Panc1 (cell line): ENCODE results near the gene TRAFD1. TPM values are rescaled to one million over a fixed set of nuclear protein-coding genes. Genes with fewer than 3 reads are reported as not detected.

Experiments used
- ATAC-seq: fragments of 200-7000 bp; cut with Tn5 transposase; 2 replicates; pipeline ENCODE4 v1.9.1; 2020; ENCODE audit warnings: mild to moderate bottlenecking, moderate library complexity
- BruUV-seq: library from RNA; stranded (reverse); fragments of 400-500 nt; replicated peaks from 2 replicates; lab custom pipeline; 2021; lab: Mats Ljungman, UMichigan
- CTCF ChIA-PET: fragments of 300-600 bp; sonication (Branson Sonifier 250); formaldehyde crosslinking; loops from one replicate; lab custom pipeline; 2022; ENCODE audit warnings: antibody characterized with exemption; lab: Charles Lee
- POLR2A ChIA-PET: fragments of 300-600 bp; sonication (Branson Sonifier 250); formaldehyde crosslinking; loops from one replicate; lab custom pipeline; 2022; ENCODE audit warnings: antibody characterized with exemption; lab: Charles Lee
- DNase-seq: peaks from one replicate; pipeline ENCODE4 v3.0.0-alpha.2; 2010; ENCODE audit warnings: low read depth, low spot score
- H3K27ac ChIP-seq: 2 replicates; pipeline ENCODE4 v1.5.1; 2011; ENCODE audit warnings: mild to moderate bottlenecking, low read length, inconsistent platforms
- H3K27me3 ChIP-seq: fragments of 200-500 bp; sonication (Bioruptor generic); 2 replicates; pipeline ENCODE4 v1.6.0; 2014; ENCODE audit warnings: low read length, inconsistent platforms; ENCODE audit not compliant: control insufficient read depth, insufficient read depth
- H3K36me3 ChIP-seq: fragments of 200-500 bp; sonication (Bioruptor generic); 2 replicates; pipeline ENCODE4 v1.5.1; 2014; ENCODE audit warnings: inconsistent platforms, mild to moderate bottlenecking, low read length, moderate library complexity; ENCODE audit not compliant: control insufficient read depth, insufficient read depth
- H3K4me1 ChIP-seq: 2 replicates; pipeline ENCODE4 v1.5.1; 2011; ENCODE audit warnings: inconsistent platforms, mild to moderate bottlenecking, low read length, moderate library complexity; ENCODE audit not compliant: control insufficient read depth, insufficient read depth
- H3K4me3 ChIP-seq, 2 experiments: 2 replicates each; pipeline ENCODE4 v1.5.1; 2011 to 2012; ENCODE audit warnings: low read depth in 2 of 2, low read length in 2 of 2, mild to moderate bottlenecking in 2 of 2, inconsistent platforms in 1 of 2, moderate library complexity in 1 of 2
- H3K9me3 ChIP-seq: fragments of 200-500 bp; sonication (Bioruptor generic); 2 replicates; pipeline ENCODE4 v1.5.1; 2014; ENCODE audit warnings: low read depth, mild to moderate bottlenecking, inconsistent platforms, low read length, moderate library complexity; ENCODE audit not compliant: control insufficient read depth, insufficient read depth
- POLR2AphosphoS5 ChIP-seq: IDR thresholded peaks from 2 replicates; pipeline ENCODE4 v1.6.1; 2012; ENCODE audit warnings: mild to moderate bottlenecking, low read depth, low read length, moderate library complexity
- SIN3A ChIP-seq: IDR thresholded peaks from 2 replicates; pipeline ENCODE4 v1.6.1; 2012; ENCODE audit warnings: low read depth, mild to moderate bottlenecking, low read length, moderate library complexity, borderline replicate concordance; ENCODE audit not compliant: insufficient read depth
- TCF7L2 ChIP-seq: IDR thresholded peaks from 2 replicates; pipeline ENCODE4 v1.6.1; 2011; ENCODE audit warnings: mild to moderate bottlenecking, low read depth, low read length, inconsistent platforms
- in situ Hi-C: cut with HindIII; loops from 2 replicates; pipeline ENCODE4 v1.10.0; 2016; ENCODE audit warnings: low sequenced_read_pairs, low pct_unique_long_range_greater_than_20kb
- intact Hi-C: fragments of 100-400 bp; cut with micrococcal nuclease; formaldehyde crosslinking; loops from one replicate; pipeline ENCODE4 v1.10.0; 2022; ENCODE audit not compliant: unreplicated experiment
- total RNA-seq: library from RNA; stranded (reverse); gene quantifications from one replicate; pipeline ENCODE4 v1.2.1, GENCODE V29; 2021; ENCODE audit not compliant: unreplicated experiment
- TF ChIP-seq, protein P1 (sequence below): fragments of 450-650 bp; IDR thresholded peaks from 2 replicates; pipeline ENCODE4 v1.5.1; 2017; ENCODE audit warnings: mild to moderate bottlenecking
- TF ChIP-seq, protein P2 (sequence below), 2 experiments: IDR thresholded peaks; 2 replicates each; pipeline ENCODE4 v1.6.1; 2011 to 2012; ENCODE audit warnings: low read depth in 2 of 2, control low read depth in 1 of 2, low read length in 1 of 2, mild to moderate bottlenecking in 1 of 2, moderate library complexity in 1 of 2; ENCODE audit not compliant: insufficient read depth in 1 of 2

Gene TRAFD1
- total RNA-seq, 1 experiment from 2014 or later: 32.9 TPM

DNA sequence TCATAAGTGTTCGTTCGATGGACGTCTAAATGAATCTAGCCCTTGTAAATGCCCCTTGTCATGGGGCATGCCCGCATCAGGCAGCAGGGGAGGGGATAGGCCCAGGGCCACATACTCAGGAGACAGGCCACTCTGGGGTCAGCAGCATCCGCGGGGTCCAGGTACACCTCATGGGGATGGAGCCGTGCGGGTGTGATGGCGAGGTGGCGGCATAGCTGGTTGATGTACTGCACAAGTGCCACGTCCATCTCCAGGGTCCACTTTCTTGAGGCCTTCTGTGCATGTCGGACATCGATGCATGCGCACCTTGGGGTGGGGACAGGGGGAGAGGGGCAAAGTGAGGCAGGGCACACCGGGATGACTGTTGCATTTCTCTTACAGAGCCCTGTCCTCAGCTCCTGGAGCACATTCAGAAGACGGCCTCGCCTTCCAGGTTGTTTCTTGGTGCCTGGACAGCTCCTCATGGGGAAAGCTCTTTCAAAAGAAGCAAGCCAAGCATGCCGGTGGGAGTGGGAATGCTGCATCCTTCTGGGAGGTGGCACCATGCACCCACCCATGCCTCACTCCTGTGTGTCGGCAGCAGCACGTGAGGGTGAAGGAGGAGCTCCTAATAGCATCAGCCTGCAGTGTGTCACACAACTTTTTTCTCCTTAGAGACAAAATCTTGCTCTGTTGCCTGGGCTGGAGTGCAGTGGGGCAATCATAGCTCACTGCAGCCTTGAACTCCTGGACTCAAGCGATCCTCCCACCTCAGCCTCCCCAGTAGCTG lies 47.4 kb downstream of the TRAFD1 start:
- in situ Hi-C loops: no loop called here
- BruUV-seq: no TSS peak
- CTCF ChIA-PET: interaction anchor here (0.7 kb wide), 1 partner anchor 46 kb away, joined by 3 read pairs; no protein-coding TSS in a partner anchor

DNA sequence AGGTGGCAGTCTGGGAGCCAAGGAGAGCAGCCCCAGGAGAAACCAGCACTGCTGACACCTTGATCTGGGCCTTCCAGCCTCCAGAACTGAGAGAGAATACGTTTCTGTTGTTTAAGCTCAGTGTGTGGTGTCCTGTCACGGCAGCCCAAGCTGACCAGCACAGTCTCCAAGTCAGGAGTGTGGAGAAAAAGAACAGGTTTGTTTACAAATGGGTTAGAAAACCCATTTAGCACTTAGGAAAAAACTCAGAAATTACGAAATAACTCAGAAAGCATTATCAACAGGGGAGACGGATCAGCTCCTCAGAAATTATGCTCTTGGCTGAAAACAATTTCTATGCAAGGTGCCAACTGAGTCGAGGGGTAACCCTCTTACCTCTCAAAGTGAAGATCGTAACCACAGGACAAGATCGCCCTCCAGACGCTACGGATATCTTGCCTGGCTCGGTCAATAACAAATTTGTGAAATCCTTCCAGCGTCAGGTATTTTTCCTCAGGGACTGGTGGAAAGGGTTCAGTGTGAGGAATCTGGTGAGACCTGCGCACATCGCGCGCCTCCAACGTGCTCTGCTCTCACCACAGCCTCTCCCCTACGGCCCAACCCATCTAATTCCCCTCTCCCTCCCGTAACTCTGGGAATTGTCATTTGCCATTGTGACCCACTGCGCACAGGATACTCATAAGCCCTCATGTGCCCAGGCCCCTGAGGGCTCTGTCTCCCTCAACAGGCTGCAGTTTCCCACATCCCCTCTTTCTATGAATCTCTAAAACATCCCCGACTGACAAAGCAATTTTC lies 50.2 kb downstream of the TRAFD1 start:
- ChIA-PET CTCF (no interaction called here), POLR2A (no interaction called here)
- no peak overlapping the region for H3K4me3 ChIP-seq
- intact Hi-C loops: no loop called here
- H3K9me3 ChIP-seq: no peaks in the 10 kb centered on the region
- no peak overlapping the region for H3K27ac ChIP-seq
- H3K4me1 ChIP-seq: no peaks in the 10 kb centered on the region
- peaks cover 2% of the 10 kb centered on the region; the same call in 1 of the 2 replicates for H3K36me3 ChIP-seq
- no TSS peak for BruUV-seq
- in situ Hi-C loops: no loop called here
- no peaks in the 10 kb centered on the region for H3K27me3 ChIP-seq
- TF ChIP-seq POLR2AphosphoS5 (no peak), TCF7L2 (no peak), SIN3A (no peak)
- TF ChIP-seq, protein P1, sequence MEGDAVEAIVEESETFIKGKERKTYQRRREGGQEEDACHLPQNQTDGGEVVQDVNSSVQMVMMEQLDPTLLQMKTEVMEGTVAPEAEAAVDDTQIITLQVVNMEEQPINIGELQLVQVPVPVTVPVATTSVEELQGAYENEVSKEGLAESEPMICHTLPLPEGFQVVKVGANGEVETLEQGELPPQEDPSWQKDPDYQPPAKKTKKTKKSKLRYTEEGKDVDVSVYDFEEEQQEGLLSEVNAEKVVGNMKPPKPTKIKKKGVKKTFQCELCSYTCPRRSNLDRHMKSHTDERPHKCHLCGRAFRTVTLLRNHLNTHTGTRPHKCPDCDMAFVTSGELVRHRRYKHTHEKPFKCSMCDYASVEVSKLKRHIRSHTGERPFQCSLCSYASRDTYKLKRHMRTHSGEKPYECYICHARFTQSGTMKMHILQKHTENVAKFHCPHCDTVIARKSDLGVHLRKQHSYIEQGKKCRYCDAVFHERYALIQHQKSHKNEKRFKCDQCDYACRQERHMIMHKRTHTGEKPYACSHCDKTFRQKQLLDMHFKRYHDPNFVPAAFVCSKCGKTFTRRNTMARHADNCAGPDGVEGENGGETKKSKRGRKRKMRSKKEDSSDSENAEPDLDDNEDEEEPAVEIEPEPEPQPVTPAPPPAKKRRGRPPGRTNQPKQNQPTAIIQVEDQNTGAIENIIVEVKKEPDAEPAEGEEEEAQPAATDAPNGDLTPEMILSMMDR: no peak
- TF ChIP-seq, protein P2, sequence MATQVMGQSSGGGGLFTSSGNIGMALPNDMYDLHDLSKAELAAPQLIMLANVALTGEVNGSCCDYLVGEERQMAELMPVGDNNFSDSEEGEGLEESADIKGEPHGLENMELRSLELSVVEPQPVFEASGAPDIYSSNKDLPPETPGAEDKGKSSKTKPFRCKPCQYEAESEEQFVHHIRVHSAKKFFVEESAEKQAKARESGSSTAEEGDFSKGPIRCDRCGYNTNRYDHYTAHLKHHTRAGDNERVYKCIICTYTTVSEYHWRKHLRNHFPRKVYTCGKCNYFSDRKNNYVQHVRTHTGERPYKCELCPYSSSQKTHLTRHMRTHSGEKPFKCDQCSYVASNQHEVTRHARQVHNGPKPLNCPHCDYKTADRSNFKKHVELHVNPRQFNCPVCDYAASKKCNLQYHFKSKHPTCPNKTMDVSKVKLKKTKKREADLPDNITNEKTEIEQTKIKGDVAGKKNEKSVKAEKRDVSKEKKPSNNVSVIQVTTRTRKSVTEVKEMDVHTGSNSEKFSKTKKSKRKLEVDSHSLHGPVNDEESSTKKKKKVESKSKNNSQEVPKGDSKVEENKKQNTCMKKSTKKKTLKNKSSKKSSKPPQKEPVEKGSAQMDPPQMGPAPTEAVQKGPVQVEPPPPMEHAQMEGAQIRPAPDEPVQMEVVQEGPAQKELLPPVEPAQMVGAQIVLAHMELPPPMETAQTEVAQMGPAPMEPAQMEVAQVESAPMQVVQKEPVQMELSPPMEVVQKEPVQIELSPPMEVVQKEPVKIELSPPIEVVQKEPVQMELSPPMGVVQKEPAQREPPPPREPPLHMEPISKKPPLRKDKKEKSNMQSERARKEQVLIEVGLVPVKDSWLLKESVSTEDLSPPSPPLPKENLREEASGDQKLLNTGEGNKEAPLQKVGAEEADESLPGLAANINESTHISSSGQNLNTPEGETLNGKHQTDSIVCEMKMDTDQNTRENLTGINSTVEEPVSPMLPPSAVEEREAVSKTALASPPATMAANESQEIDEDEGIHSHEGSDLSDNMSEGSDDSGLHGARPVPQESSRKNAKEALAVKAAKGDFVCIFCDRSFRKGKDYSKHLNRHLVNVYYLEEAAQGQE (IDR thresholded peaks at IDR 0.05; ENCODE audit: insufficient read depth in 1 of 2, low read depth in 2 of 2, low read length in 1 of 2): no peak
- no peak for ATAC-seq
- DNase-seq: no peak

More for the DNA sequence above, 47.4 kb downstream of the TRAFD1 start:
- Histone ChIP-seq H3K27me3 (no peaks in the 10 kb centered on the region), H3K36me3 (peaks cover 2% of the 10 kb centered on the region; the same call in 1 of the 2 replicates), H3K27ac (no peak overlapping the region), H3K4me3 (no peak overlapping the region), H3K9me3 (no peaks in the 10 kb centered on the region), H3K4me1 (no peaks in the 10 kb centered on the region)
- TF ChIP-seq SIN3A (no peak), TCF7L2 (no peak), POLR2AphosphoS5 (no peak)
- TF ChIP-seq, protein P1: no peak
- TF ChIP-seq, protein P2 (IDR thresholded peaks at IDR 0.05; ENCODE audit: insufficient read depth in 1 of 2, low read depth in 2 of 2, low read length in 1 of 2): no peak
- POLR2A ChIA-PET: no interaction called here
- intact Hi-C loops: no loop called here
- DNase-seq: no peak
- no peak for ATAC-seq
